GM23248 (cell line): ENCODE results near the gene AMOTL1. TPM values are rescaled to one million over a fixed set of nuclear protein-coding genes. Genes with fewer than 3 reads are reported as not detected.
"Not testable (repeated sequence)": the region's sequence is repeated elsewhere in the genome, so short reads cannot be mapped to it uniquely, and the experiment has no call there.

Experiments
- DNase-seq: peaks from one replicate; pipeline ENCODE4 v3.0.0-alpha.2; 2015
- H2AFZ ChIP-seq: fragments of 200-600 bp; sonication (generic); 2 replicates; pipeline ENCODE4 v1.6.1; 2016; ENCODE audit warnings: antibody characterized with exemption
- H3F3A ChIP-seq: fragments of 200-600 bp; sonication (generic); 2 replicates; pipeline ENCODE4 v1.6.1; 2016; ENCODE audit warnings: mild to moderate bottlenecking, antibody characterized with exemption, mixed run types; ENCODE audit not compliant: insufficient read depth
- H3K27ac ChIP-seq: fragments of 200-600 bp; sonication (generic); 2 replicates; pipeline ENCODE4 v1.5.1; 2016; ENCODE audit warnings: mild to moderate bottlenecking
- H3K27me3 ChIP-seq: fragments of 200-600 bp; sonication (generic); replicated peaks from 2 replicates; pipeline ENCODE4 v1.6.1; 2016; ENCODE audit warnings: mild to moderate bottlenecking; ENCODE audit not compliant: insufficient read depth
- H3K36me3 ChIP-seq: fragments of 200-600 bp; sonication (generic); 2 replicates; pipeline ENCODE4 v1.6.1; 2016; ENCODE audit warnings: low read depth, mild to moderate bottlenecking
- H3K4me1 ChIP-seq: fragments of 200-600 bp; sonication (generic); 2 replicates; pipeline ENCODE4 v1.6.1; 2016; ENCODE audit warnings: mild to moderate bottlenecking; ENCODE audit not compliant: insufficient read depth
- H3K4me2 ChIP-seq: fragments of 200-600 bp; sonication (generic); one replicate; pipeline ENCODE4 v1.6.1; 2016; ENCODE audit warnings: mild to moderate bottlenecking; ENCODE audit not compliant: unreplicated experiment
- H3K4me3 ChIP-seq: fragments of 200-600 bp; sonication (generic); 2 replicates; pipeline ENCODE4 v1.5.1; 2016; ENCODE audit warnings: mild to moderate bottlenecking
- H3K79me2 ChIP-seq: fragments of 200-600 bp; sonication (generic); 2 replicates; pipeline ENCODE4 v1.6.1; 2016; ENCODE audit warnings: mild to moderate bottlenecking; ENCODE audit not compliant: insufficient read depth
- H3K9ac ChIP-seq: fragments of 200-600 bp; sonication (generic); 2 replicates; pipeline ENCODE4 v1.6.1; 2016; ENCODE audit warnings: mild to moderate bottlenecking
- H3K9me2 ChIP-seq: fragments of 200-600 bp; sonication (generic); 2 replicates; pipeline ENCODE4 v1.6.1; 2016; ENCODE audit warnings: mixed run types, mild to moderate bottlenecking, moderate library complexity; ENCODE audit not compliant: insufficient read depth
- H3K9me3 ChIP-seq: fragments of 200-600 bp; sonication (generic); one replicate; pipeline ENCODE4 v1.6.1; 2017; ENCODE audit warnings: low read depth
- H4K20me1 ChIP-seq: fragments of 200-600 bp; sonication (generic); 2 replicates; pipeline ENCODE4 v1.6.0; 2016; ENCODE audit not compliant: insufficient read depth
- EZH2 ChIP-seq: fragments of 200-600 bp; sonication (generic); IDR thresholded peaks from 2 replicates; pipeline ENCODE4 v1.6.1; 2018; ENCODE audit warnings: antibody characterized with exemption, mild to moderate bottlenecking; ENCODE audit not compliant: insufficient read depth, poor library complexity, severe bottlenecking
- EZH2phosphoT487 ChIP-seq: fragments of 200-600 bp; sonication (generic); IDR thresholded peaks from 2 replicates; pipeline ENCODE4 v1.6.1; 2018; ENCODE audit warnings: antibody characterized with exemption, moderate library complexity, mild to moderate bottlenecking, low read depth; ENCODE audit not compliant: insufficient read depth
- WGBS, 2 experiments: methylation state at CpG; one replicate each; pipeline ENCODE4 v1.1.6; 2015 to 2017; ENCODE audit warnings: low lambda C conversion rate in 2 of 2, low coverage in 1 of 2; ENCODE audit errors: missing lambda C conversion rate in 2 of 2; 5-methylcytosine and 5-hydroxymethylcytosine counted together
- in situ Hi-C: fragments of 300-500 bp; cut with MboI; formaldehyde crosslinking; loops from 2 replicates; pipeline ENCODE4 v1.15.0; 2020
- polyA plus RNA-seq: library from polyadenylated mRNA; unstranded; fragments of >200 nt; fragmentation: Nextera tagmentation; extraction: Ambion mirVana; gene quantifications from 2 replicates; pipeline ENCODE4 v1.2.1, GENCODE V29; 2016
- total RNA-seq: library from RNA; depleted of rRNA; stranded (reverse); fragments of >200 nt; shearing (Covaris generic); gene quantifications from 2 replicates; pipeline ENCODE4 v1.2.3, GENCODE V29; 2014

The AMOTL1 gene
- total and polyA plus RNA-seq, 2 experiments from 2014 or later = 22.3 to 50.8 TPM

- Histone ChIP-seq H3F3A (peaks cover 67% of the 10 kb centered on the region), H3K9me3 (no peaks in the 10 kb centered on the region), H3K27ac (peak overlapping the region; percentile 41), H3K79me2 (peaks cover 82% of the 10 kb centered on the region), H3K9ac (no peak overlapping the region), H3K4me2 (no peak overlapping the region), H3K4me3 (no peak overlapping the region), H3K27me3 (no peaks in the 10 kb centered on the region), H3K36me3 (no peaks in the 10 kb centered on the region), H3K4me1 (peaks cover 82% of the 10 kb centered on the region), H3K9me2 (no peaks in the 10 kb centered on the region), H4K20me1 (0 out of 2 replicates have a peak, but pooled peaks cover 6% of the 10 kb centered on the region), H2AFZ (no peak overlapping the region)
- peak; percentile 53 for DNase-seq
- TF ChIP-seq EZH2phosphoT487 (no peak), EZH2 (no peak)
- in situ Hi-C loops = no loop called here
- WGBS, 2 experiments = 95 to 97% methylated on average over 3 of the region's 3 CpGs
Measured at GRCh38 chr11:94791216-94791889, 23.2 kb downstream of the AMOTL1 start.

GRCh38 chr11:94791942-94792341 is 23.8 kb downstream of the AMOTL1 start:
- H3K4me3 ChIP-seq, H2AFZ ChIP-seq, in situ Hi-C loops, H3K9me3 ChIP-seq, DNase-seq, H4K20me1 ChIP-seq, H3K9ac ChIP-seq, H3K36me3 ChIP-seq, H3K4me2 ChIP-seq, H3K9me2 ChIP-seq, H3K27me3 ChIP-seq: not testable (repeated sequence)
- Histone ChIP-seq H3K4me1 (peaks cover 84% of the 10 kb centered on the region), H3F3A (peaks cover 69% of the 10 kb centered on the region), H3K79me2 (peaks cover 82% of the 10 kb centered on the region), H3K27ac (0 out of 2 replicates have a peak overlapping the region, but pooled peaks have one; percentile 41)
- WGBS, 2 experiments = 92 to 94% methylated on average over 5 of the region's 5 CpGs

GRCh38 chr11:94792451-94792850 is 24.3 kb downstream of the AMOTL1 start:
- TF ChIP-seq EZH2phosphoT487 (no peak), EZH2 (no peak)
- no peaks in the 10 kb centered on the region for H3K36me3 ChIP-seq
- peaks cover 69% of the 10 kb centered on the region for H3F3A ChIP-seq
- peaks cover 88% of the 10 kb centered on the region for H3K4me1 ChIP-seq
- no peaks in the 10 kb centered on the region for H3K9me3 ChIP-seq
- WGBS, 2 experiments = 75 to 77% methylated on average over 3 of the region's 3 CpGs
- H4K20me1 ChIP-seq = 0 out of 2 replicates have a peak, but pooled peaks cover 3% of the 10 kb centered on the region
- H2AFZ ChIP-seq = no peak overlapping the region
- H3K4me2 ChIP-seq = peak overlapping the region; percentile 90
- no peaks in the 10 kb centered on the region for H3K9me2 ChIP-seq
- H3K4me3 ChIP-seq = no peak overlapping the region
- DNase-seq = no peak
- peaks cover 82% of the 10 kb centered on the region for H3K79me2 ChIP-seq
- in situ Hi-C loops = no loop called here
- no peak overlapping the region for H3K9ac ChIP-seq
- no peaks in the 10 kb centered on the region for H3K27me3 ChIP-seq
- peak overlapping the region; percentile 93 for H3K27ac ChIP-seq

GRCh38 chr11:94793002-94793401 is 24.8 kb downstream of the AMOTL1 start:
- no peak overlapping the region for H2AFZ ChIP-seq
- H3K36me3 ChIP-seq = no peaks in the 10 kb centered on the region
- H3K27me3 ChIP-seq = no peaks in the 10 kb centered on the region
- no peaks in the 10 kb centered on the region for H3K9me3 ChIP-seq
- no peak overlapping the region for H3K4me3 ChIP-seq
- no peaks in the 10 kb centered on the region for H3K9me2 ChIP-seq
- 0 out of 2 replicates have a peak, but pooled peaks cover 4% of the 10 kb centered on the region for H4K20me1 ChIP-seq
- in situ Hi-C loops = no loop called here
- 48 to 51% methylated on average over 2 of the region's 2 CpGs for WGBS, 2 experiments
- H3K79me2 ChIP-seq = peaks cover 82% of the 10 kb centered on the region
- H3K27ac ChIP-seq = peak overlapping the region; percentile 93
- peak; percentile 74 for DNase-seq
- H3K9ac ChIP-seq = peak overlapping the region; percentile 87
- peak overlapping the region; percentile 90 for H3K4me2 ChIP-seq
- peaks cover 86% of the 10 kb centered on the region for H3K4me1 ChIP-seq
- peaks cover 69% of the 10 kb centered on the region for H3F3A ChIP-seq
- no peak for TF ChIP-seq EZH2phosphoT487
- no peak for TF ChIP-seq EZH2

GRCh38 chr11:94793822-94794221 is 25.7 kb downstream of the AMOTL1 start:
- H3K9me2 ChIP-seq = no peaks in the 10 kb centered on the region
- H3K79me2 ChIP-seq = peaks cover 82% of the 10 kb centered on the region
- TF ChIP-seq EZH2phosphoT487 (no peak), EZH2 (no peak)
- peak; percentile 56 for DNase-seq
- peaks cover 78% of the 10 kb centered on the region for H3K4me1 ChIP-seq
- H2AFZ ChIP-seq = no peak overlapping the region
- in situ Hi-C loops = no loop called here
- 19 to 27% methylated on average over 2 of the region's 2 CpGs for WGBS, 2 experiments
- no peaks in the 10 kb centered on the region for H3K27me3 ChIP-seq
- H3K9ac ChIP-seq = peak overlapping the region; percentile 87
- no peaks in the 10 kb centered on the region for H3K9me3 ChIP-seq
- H4K20me1 ChIP-seq = 0 out of 2 replicates have a peak, but pooled peaks cover 6% of the 10 kb centered on the region
- peaks cover 63% of the 10 kb centered on the region for H3F3A ChIP-seq
- no peaks in the 10 kb centered on the region for H3K36me3 ChIP-seq
- peak overlapping the region; percentile 84 for H3K4me3 ChIP-seq
- H3K27ac ChIP-seq = peak overlapping the region; percentile 93
- peak overlapping the region; percentile 90 for H3K4me2 ChIP-seq
